NCI-H187 (cell line): ENCODE measurements around the gene SLC24A3.

ENCODE experiments used
- DNase-seq, 2 experiments: peaks; one replicate each; lab custom pipeline; 2025; lab: John Stamatoyannopoulos, UW

The SLC24A3 gene

GRCh38 chr20:19341348-19342053 lies 129.1 kb downstream of the SLC24A3 start:
- DNase-seq: no peak

- DNase-seq: no peak
Observed at GRCh38 chr20:19344341-19344740, 131.9 kb downstream of the SLC24A3 start.

- no peak for DNase-seq
Observed at GRCh38 chr20:19347943-19348456, 135.6 kb downstream of the SLC24A3 start.

- DNase-seq: no peak
Observed at GRCh38 chr20:19348582-19348981, 136.1 kb downstream of the SLC24A3 start.

GRCh38 chr20:19349879-19350278 lies 137.4 kb downstream of the SLC24A3 start:
- DNase-seq: no peak

GRCh38 chr20:19351542-19351941 lies 139.1 kb downstream of the SLC24A3 start:
- no peak for DNase-seq

GRCh38 chr20:19354950-19355349 lies 142.5 kb downstream of the SLC24A3 start:
- DNase-seq: no peak

GRCh38 chr20:19361790-19362189 lies 149.3 kb downstream of the SLC24A3 start:
- no peak for DNase-seq

GRCh38 chr20:19363476-19363875 lies 151.0 kb downstream of the SLC24A3 start:
- DNase-seq: no peak

GRCh38 chr20:19367591-19367990 lies 155.1 kb downstream of the SLC24A3 start:
- no peak for DNase-seq

- no peak for DNase-seq
Observed at GRCh38 chr20:19368351-19368750, 155.9 kb downstream of the SLC24A3 start.

- no peak for DNase-seq
Observed at GRCh38 chr20:19370076-19371075, 157.9 kb downstream of the SLC24A3 start.

GRCh38 chr20:19371112-19371511 lies 158.7 kb downstream of the SLC24A3 start:
- DNase-seq: no peak

- DNase-seq: no peak
Observed at GRCh38 chr20:19374216-19374615, 161.8 kb downstream of the SLC24A3 start.

GRCh38 chr20:19375395-19375794 lies 163.0 kb downstream of the SLC24A3 start:
- DNase-seq: no peak

GRCh38 chr20:19375801-19376200 lies 163.4 kb downstream of the SLC24A3 start:
- DNase-seq: no peak

- no peak for DNase-seq
Observed at GRCh38 chr20:19376451-19377229, 164.2 kb downstream of the SLC24A3 start.

- no peak for DNase-seq
Observed at GRCh38 chr20:19378058-19378457, 165.6 kb downstream of the SLC24A3 start.

GRCh38 chr20:19380211-19380610 lies 167.8 kb downstream of the SLC24A3 start:
- DNase-seq: no peak

- DNase-seq: no peak
Observed at GRCh38 chr20:19381947-19382346, 169.5 kb downstream of the SLC24A3 start.

- DNase-seq: no peak
Observed at GRCh38 chr20:19382386-19383340, 170.2 kb downstream of the SLC24A3 start.
